Activated naive CD4-positive, alpha-beta T cell (primary cell): ENCODE data around the gene ARID5A.
"Not testable (repeated sequence)": the region's sequence is repeated elsewhere in the genome, so short reads cannot be mapped to it uniquely, and the experiment has no call there.

Experiments used
- DNase-seq, 4 experiments: peaks; one replicate each; lab custom pipeline; 2025; lab: John Stamatoyannopoulos, UW

The ARID5A gene, protein sequence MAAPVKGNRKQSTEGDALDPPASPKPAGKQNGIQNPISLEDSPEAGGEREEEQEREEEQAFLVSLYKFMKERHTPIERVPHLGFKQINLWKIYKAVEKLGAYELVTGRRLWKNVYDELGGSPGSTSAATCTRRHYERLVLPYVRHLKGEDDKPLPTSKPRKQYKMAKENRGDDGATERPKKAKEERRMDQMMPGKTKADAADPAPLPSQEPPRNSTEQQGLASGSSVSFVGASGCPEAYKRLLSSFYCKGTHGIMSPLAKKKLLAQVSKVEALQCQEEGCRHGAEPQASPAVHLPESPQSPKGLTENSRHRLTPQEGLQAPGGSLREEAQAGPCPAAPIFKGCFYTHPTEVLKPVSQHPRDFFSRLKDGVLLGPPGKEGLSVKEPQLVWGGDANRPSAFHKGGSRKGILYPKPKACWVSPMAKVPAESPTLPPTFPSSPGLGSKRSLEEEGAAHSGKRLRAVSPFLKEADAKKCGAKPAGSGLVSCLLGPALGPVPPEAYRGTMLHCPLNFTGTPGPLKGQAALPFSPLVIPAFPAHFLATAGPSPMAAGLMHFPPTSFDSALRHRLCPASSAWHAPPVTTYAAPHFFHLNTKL

GRCh38 chr2:96536445-96537065 is at the start of gene ARID5A:
Gene ARID5A, plus strand, starts transcription at chr2:96536752. Its CDS starts 75 bp downstream, at chr2:96536827.
- DNase-seq: peak; percentile 70 to 95 (median 87)

DNA sequence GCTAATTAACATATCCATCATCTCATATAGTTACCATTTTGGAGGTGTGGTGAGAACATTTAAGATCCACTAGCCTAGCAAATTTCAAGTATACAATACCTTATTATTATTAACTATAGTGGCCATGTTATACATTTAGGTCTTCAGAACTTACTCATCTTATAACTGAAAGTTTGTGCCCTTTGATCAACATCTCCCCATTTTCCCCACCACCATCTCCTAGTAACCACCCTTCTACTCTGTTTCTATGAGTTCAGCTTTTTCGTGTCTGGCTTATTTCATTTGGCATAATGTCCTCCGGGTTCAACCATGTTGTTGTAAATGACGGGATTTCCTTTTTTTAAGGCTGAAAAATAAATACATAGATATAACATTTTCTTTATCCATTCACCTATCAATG is 47.3 kb upstream of the ARID5A start:
- DNase-seq: no peak

DNA sequence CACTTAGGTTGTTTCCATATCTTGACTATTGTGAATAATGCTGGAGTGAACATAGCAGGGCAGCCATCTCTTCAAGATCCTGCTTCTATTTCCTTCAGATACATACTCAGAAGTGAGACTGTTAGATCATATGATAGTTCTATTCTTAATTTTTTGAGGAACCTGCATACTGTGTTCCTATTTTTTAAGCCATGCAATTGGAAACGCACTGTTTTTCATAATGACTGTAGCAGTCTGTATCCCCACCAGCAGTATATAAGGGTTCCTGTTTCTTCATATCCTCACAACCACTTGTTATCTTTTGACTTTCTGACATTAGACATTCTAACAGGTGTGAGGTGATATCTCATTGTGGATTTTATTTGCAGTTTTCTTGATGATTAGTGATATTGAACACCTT is 46.9 kb upstream of the ARID5A start:
- DNase-seq: no peak

- no peak for DNase-seq
These were observed 44.6 kb upstream of the ARID5A start for GRCh38 chr2:96491860-96492497.

DNA sequence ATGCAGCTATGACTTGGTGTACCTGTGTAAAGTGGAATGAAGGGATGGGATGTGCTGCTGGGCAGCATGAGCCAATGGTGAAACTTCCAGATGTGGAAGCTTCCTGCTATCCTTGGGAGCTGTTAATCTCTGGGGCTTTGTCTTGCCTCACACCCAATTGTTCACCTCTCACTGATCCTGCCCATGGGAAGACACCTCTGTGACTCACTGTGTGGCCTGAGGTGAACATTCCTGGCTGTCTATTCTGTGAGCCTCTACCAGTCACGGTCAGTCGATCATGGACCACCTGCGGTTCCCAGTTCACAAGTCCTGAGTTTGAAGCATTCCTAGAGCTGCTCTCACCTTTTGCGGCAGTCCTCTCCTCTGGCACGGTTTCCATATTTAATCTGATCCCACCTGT is 43.5 kb upstream of the ARID5A start:
- no peak for DNase-seq

DNA sequence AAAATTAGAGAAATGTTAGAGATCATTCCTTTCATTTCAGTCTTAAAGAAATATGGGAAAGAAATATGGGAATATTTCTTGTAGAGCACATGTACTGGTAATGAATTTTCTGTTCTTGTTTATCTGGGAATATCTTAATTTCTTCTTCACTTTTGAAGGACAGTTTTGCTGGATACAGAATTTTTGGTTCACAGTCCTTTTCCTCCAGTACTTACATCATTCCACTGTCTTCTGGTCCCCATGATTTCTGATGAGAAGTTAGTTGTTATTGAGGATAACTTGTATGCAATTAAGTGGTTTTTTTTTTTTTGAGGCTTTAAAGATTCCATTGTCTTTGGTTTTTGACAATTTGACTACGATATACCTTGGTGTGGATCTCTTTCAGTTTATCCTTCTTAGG is 42.4 kb upstream of the ARID5A start:
- no peak for DNase-seq

DNA sequence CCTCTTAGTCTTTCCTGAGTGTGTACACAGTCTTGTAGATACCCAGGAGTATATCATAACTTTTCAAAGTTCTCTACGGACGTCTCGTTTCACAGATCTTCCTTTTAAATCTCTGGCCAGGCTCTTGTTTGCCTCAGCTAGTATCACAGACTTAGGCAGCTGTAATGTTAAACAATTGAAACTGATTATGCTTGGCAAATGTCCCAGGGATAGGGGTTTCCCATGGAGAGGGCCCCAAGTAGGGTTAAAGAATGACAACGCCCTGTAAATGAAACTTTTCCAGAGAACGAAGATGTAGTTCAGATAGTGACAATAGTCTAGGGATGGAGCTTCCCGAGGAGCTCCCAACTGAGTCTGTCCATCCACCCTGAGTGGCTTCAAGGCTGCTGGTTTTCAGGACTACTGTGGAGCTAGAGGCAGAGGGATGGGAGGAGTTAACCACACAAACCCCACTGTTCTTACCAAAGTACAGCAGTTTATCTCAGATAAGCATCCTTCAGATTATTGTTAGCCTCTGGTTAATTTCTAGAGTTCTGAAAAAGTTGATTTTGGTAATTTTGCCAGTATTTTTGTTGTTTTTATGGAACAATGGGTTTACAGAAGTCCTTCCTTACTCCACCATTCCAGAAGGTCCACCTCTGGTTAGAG is 40.4 kb upstream of the ARID5A start:
- DNase-seq: no peak

GRCh38 chr2:96498021-96498431 is 38.5 kb upstream of the ARID5A start:
- no peak for DNase-seq

- not testable (repeated sequence) for DNase-seq
These were observed 37.9 kb upstream of the ARID5A start for GRCh38 chr2:96498611-96499010.

DNA sequence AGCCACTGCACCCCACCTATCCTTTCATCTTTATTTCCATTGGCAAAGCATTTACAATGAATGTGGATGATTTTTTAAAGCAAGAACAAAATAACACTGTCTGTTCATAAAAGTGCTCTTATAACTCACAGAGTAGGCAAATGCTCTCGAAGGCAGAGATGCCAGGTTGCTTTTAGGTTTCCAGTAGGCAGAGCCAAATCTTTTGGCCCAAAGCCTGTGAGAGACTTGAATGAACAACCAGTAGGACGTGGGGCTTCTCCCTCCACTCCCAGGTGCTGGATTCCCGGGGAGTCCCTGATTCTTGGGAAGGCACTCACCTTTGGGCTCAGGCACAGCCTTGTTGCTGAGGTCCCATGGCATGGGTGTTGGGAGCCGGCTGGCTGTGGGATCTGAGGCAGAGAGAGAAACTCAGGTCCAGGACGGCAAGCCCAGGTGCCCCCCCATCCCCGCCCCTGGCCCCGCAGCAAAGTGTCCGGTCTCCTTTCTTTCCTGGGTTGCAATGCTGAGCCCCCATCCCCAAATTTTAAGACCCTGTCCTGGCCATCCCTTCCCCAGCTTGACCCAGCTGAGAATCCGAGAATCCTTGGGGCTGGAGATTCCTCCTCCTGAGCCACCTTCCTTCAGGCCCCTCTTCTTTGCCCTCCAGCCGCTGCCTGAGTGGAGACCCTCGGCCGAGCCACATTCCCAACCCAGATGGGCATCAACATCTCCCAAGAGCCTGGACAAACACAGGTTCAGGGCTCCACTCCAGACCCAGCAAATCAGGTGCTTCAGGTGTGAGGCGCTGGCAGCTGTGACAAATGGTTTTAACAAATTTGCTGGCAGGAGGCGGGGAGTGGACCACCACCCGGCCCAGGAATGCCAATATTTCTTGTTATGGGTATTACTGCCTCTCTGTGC is 37.2 kb upstream of the ARID5A start:
- no peak for DNase-seq

DNA sequence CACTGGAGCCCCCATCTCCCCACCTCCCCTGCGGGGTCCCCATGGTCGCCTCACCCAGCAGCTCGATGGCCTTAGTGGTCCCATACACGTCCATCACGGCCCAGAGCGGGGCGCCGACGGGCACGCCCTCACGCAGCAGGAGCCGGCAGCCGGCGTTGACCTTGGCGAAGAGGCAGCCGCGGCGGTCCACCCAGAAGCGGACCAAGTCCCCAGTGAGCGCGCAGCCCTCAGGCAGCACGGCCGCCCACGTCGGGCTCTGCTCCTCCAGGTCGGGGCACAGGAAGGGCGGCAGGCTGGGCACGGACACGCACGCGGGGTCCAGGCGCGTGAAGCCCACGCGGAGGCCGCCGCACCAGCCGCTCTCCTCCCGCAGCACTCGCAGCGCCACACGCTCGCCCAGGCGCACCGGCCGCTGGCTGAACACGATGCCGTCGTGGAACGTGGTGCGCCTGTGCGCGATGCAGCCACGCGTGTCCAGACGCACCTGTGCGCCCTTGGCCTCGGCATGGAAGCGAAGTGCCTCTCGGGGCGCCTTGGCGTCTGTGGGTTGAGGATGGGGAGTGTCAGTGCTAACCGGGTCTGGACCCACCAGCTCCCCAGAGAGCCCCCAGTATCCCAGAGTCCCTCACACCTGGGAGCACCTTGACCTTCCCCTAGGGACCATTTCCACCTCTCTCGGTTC is 36.0 kb upstream of the ARID5A start:
- DNase-seq: no peak

DNA sequence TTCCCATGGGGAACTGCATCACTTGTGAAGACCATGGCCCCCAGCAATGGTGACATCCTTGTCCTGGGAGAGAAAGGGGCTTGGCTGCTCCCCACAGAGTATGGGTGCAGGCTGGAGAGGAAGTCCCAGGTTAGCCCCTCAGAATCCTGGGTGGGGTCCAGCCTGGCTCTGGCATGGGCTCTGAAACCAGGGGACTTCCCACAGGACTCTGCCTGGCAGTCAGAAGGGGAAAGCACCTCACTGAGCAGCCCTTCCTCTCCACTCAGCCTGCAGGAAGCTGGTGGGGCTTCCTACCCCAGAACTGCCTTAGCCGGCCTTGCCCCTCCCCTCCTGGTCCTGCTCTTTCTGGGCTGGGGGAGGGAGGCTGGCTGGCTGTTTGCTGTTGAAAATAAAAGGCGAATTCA is 35.1 kb upstream of the ARID5A start:
- DNase-seq: no peak

DNA sequence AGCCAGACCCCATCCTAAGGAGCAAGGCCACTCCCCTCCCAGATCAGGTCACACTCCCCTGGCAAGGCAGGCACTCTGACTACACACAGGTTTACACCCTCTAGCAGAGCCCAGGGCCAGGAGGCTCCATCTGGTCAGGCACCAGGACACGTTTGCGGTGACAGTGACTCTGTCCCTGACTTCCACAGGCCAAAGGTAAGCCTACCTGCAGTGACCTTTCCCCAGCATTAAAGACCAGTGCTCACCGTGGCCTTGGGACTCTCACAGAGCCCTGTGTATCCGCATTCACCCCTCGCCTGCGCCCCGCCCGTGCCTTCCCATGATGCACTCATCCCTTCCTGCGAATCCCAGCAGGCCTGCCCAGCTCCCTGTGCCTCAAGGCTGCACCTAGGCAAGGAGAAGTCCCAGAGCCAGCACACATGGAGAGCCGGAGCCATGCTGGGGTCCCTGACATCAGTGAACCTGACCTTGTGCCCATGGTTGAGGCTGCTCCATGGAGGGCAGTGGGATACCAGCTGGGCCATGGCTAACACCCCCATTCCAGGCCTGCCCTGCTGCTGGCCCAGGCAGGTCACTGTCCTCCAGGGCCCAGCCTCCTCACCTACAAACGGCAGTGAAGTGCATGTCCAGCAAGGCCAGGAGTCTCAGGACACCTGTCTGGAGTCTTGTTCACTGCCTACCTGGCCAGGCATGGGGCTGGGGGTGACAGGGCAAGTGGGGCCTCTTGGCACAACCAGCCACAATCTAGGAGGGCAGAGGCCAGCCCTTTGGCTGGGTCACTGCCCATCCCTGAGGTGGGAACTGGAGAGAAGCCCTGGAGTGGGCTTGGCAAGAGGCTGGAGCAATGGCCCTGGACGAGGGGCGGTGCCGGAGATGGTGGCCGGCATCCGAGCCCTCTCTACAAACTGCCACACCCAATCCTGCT is 34.4 kb upstream of the ARID5A start:
- DNase-seq: no peak

DNA sequence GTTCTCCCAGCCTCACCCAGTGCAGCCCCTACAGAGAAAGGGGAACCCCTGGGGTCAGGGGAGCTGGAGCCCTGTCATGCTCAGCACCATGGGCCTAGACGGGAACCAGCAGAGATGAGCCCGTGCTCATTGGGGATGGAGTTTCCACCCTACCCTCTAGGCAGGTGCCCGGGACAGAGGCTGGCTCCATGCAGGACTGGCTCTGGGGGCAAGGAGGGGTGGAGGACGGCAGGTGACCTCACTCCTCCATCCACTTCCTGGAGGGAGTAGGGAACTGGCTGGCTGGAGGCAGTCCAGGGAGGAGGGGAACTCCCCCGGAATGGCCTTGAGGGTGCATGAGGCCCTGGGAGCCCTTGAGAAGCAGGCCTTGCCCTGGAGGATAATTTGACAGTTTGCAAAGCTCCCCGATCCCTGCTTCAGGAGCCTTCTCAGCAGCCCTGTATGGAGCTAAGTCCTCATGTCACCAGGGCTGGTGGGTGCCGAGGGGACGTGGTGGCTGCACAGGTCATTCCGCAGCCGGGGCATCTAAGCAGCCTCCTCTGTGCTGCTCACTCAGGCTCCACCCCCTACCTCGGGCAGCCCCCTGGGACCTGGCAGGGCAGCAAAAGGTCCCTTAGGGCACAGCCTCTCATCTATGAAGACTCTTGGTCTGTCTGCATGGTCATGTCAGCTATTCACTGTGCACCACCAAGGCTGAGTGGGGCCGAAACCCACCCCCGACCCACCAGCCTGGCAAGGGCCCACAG is 33.5 kb upstream of the ARID5A start:
- DNase-seq: no peak

- no peak for DNase-seq
These were observed 32.8 kb upstream of the ARID5A start for GRCh38 chr2:96503637-96504243.

GRCh38 chr2:96505231-96505889 is 31.2 kb upstream of the ARID5A start, which contains the start of gene NEURL3:
Gene NEURL3, minus strand, starts transcription at chr2:96505357. Its CDS starts 71 bp downstream, at chr2:96505286.
- DNase-seq: no peak
